DND-41 (cell line): ENCODE measurements around the gene AHNAK2.

Experiments
- ATAC-seq: fragments of 200-7000 bp; cut with Tn5 transposase; 3 replicates; pipeline ENCODE4 v1.9.1; 2021; ENCODE audit warnings: low read depth; ENCODE audit not compliant: insufficient read depth
- DNase-seq: peaks from one replicate; pipeline ENCODE4 v3.0.0-alpha.2; 2020
- H2AFZ ChIP-seq: 2 replicates; pipeline ENCODE4 v1.6.0; 2012; ENCODE audit warnings: low read depth, low read length
- H3K27ac ChIP-seq: 2 replicates; pipeline ENCODE4 v1.5.1; 2012; ENCODE audit warnings: low read length, inconsistent platforms
- H3K27me3 ChIP-seq: fragments of 200-600 bp; sonication (generic); 2 replicates; pipeline ENCODE4 v1.6.0; 2012; ENCODE audit warnings: low read length, mild to moderate bottlenecking, inconsistent platforms; ENCODE audit not compliant: insufficient read depth, poor library complexity
- H3K36me3 ChIP-seq: 2 replicates; pipeline ENCODE4 v1.5.1; 2012; ENCODE audit warnings: low read length, inconsistent platforms; ENCODE audit not compliant: insufficient read depth
- H3K4me1 ChIP-seq: 2 replicates; pipeline ENCODE4 v1.5.1; 2012; ENCODE audit warnings: mild to moderate bottlenecking, low read length; ENCODE audit not compliant: insufficient read depth
- H3K4me2 ChIP-seq: 2 replicates; pipeline ENCODE4 v1.6.0; 2012; ENCODE audit warnings: mild to moderate bottlenecking, moderate library complexity, low read length, inconsistent platforms; ENCODE audit not compliant: insufficient read depth
- H3K4me3 ChIP-seq, 2 experiments: fragments of 200-600 bp in 1 of 2; shearing (Covaris generic) in 1 of 2; 2 replicates each; pipeline ENCODE4 v1.5.1; 2012 to 2016; ENCODE audit warnings: inconsistent platforms in 2 of 2, low read length in 2 of 2, mild to moderate bottlenecking in 2 of 2, low read depth in 1 of 2, moderate library complexity in 1 of 2
- H3K79me2 ChIP-seq: 2 replicates; pipeline ENCODE4 v1.6.0; 2012; ENCODE audit warnings: low read length, inconsistent platforms; ENCODE audit not compliant: insufficient read depth
- H3K9ac ChIP-seq: 2 replicates; pipeline ENCODE4 v1.6.0; 2012; ENCODE audit warnings: low read depth, mild to moderate bottlenecking, inconsistent platforms, low read length, moderate library complexity
- H3K9me3 ChIP-seq: 2 replicates; pipeline ENCODE4 v1.5.1; 2012; ENCODE audit warnings: low read length, moderate library complexity, mild to moderate bottlenecking, inconsistent platforms; ENCODE audit not compliant: insufficient read depth, severe bottlenecking
- H4K20me1 ChIP-seq: 2 replicates; pipeline ENCODE4 v1.6.0; 2012; ENCODE audit warnings: low read length; ENCODE audit not compliant: insufficient read depth
- EZH2 ChIP-seq: IDR thresholded peaks from 3 replicates; pipeline ENCODE4 v1.6.1; 2012; ENCODE audit warnings: borderline replicate concordance, low read depth, mild to moderate bottlenecking, moderate library complexity, low read length, inconsistent platforms; ENCODE audit not compliant: severe bottlenecking
- TF ChIP-seq, protein P1 (sequence below): IDR thresholded peaks from 2 replicates; pipeline ENCODE4 v1.5.1; 2012; ENCODE audit warnings: borderline replicate concordance, low read length, moderate library complexity, mild to moderate bottlenecking; ENCODE audit not compliant: poor library complexity, severe bottlenecking; ENCODE audit errors: extremely low read depth

The AHNAK2 gene

DNA sequence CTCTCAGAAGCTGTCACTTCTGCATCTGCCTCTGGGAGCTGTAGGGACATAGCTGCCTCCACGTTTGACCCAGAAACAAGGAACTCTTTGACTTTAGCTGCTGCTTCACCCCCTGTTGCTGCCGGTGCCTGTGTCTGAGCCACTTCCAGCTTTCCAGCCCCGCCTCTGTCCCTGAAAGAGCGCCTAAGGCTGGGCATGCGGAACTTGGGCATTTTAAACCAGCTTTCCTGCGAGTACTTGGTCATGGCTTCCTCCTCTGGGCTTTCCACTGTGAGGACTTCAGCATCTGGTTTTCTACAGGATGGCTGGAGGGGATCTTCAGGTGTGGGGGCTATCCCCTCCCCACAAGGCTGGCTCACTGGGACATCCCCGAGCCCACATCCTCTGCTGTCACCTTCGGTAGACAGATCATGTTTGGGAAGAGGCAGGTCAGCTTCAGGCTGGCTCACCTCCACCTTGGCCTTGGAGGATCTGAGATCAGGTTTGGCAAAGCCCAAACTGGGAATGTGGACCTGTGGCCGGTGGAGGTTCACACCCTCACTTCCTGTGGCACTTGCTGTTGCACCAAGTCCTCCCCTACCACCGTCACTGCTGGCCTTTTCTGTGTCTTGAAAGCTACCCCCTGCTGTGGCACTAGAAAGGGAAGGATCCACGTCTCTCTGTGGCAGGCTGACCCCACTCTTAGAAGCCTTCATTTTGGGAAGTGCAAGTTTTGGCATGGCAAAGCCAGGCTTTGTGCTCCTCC, 38.3 kb downstream of the AHNAK2 start:
- H4K20me1 ChIP-seq: no peaks in the 10 kb centered on the region
- no peak overlapping the region for H3K4me2 ChIP-seq
- peaks cover 26% of the 10 kb centered on the region for H3K27me3 ChIP-seq
- H3K36me3 ChIP-seq: no peaks in the 10 kb centered on the region
- H3K4me1 ChIP-seq: no peaks in the 10 kb centered on the region
- no peaks in the 10 kb centered on the region for H3K9me3 ChIP-seq
- H3K4me3 ChIP-seq: no peak overlapping the region
- no peaks in the 10 kb centered on the region for H3K79me2 ChIP-seq
- ATAC-seq (no peak), DNase-seq (no peak)
- H2AFZ ChIP-seq: no peak overlapping the region
- H3K9ac ChIP-seq: no peak overlapping the region
- H3K27ac ChIP-seq: no peak overlapping the region
- TF ChIP-seq, protein P1, sequence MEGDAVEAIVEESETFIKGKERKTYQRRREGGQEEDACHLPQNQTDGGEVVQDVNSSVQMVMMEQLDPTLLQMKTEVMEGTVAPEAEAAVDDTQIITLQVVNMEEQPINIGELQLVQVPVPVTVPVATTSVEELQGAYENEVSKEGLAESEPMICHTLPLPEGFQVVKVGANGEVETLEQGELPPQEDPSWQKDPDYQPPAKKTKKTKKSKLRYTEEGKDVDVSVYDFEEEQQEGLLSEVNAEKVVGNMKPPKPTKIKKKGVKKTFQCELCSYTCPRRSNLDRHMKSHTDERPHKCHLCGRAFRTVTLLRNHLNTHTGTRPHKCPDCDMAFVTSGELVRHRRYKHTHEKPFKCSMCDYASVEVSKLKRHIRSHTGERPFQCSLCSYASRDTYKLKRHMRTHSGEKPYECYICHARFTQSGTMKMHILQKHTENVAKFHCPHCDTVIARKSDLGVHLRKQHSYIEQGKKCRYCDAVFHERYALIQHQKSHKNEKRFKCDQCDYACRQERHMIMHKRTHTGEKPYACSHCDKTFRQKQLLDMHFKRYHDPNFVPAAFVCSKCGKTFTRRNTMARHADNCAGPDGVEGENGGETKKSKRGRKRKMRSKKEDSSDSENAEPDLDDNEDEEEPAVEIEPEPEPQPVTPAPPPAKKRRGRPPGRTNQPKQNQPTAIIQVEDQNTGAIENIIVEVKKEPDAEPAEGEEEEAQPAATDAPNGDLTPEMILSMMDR: no peak
- TF ChIP-seq EZH2: no peak

DNA sequence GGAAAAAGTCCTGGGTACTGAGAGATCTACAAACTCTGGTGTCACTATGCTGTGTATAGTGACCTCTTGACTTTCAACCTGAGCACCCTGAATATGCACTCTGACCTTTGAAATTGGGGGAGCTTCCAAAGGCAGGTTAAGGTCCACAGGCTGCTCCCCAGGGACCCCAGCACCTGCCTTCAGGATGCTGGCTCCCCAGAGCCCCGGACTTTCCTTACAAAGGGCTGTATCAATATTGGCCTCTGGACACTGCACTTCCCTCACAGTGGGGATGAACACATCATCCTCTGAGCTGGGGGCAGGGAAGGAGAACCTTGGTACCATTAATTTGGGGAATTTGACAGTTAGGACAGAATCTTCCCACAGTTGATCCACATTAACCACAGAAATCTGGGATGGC, 39.2 kb downstream of the AHNAK2 start:
- Histone ChIP-seq H3K79me2 (no peaks in the 10 kb centered on the region), H3K4me2 (no peak overlapping the region), H3K27me3 (peaks cover 35% of the 10 kb centered on the region), H3K36me3 (no peaks in the 10 kb centered on the region), H3K27ac (no peak overlapping the region), H3K4me3 (no peak overlapping the region), H3K9me3 (no peaks in the 10 kb centered on the region), H4K20me1 (no peaks in the 10 kb centered on the region), H3K9ac (no peak overlapping the region), H2AFZ (no peak overlapping the region), H3K4me1 (0 out of 2 replicates have a peak, but pooled peaks cover 3% of the 10 kb centered on the region)
- TF ChIP-seq, protein P1: no peak
- no peak for TF ChIP-seq EZH2
- DNase-seq (no peak), ATAC-seq (no peak)

DNA sequence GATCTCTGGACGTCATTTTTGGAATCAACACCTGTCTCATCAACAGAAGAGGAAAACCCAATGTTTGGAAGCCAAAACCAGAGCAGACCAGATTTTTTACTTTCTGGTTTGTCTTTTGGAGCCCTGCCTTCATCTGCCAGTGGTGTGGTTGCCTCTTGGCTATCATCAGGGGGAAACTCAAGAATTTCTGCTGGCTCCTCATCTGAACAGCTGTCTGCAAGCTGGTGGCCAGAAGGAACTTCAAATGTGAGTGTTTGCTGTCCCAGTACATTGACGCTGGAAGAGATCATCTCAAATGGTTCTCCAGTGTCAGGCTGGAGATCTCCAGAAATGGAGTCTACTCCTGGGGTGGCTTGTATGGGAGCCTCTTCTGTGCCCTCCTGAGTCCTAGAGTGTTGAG, 39.7 kb downstream of the AHNAK2 start:
- no peaks in the 10 kb centered on the region for H3K36me3 ChIP-seq
- H3K4me1 ChIP-seq: 0 out of 2 replicates have a peak, but pooled peaks cover 3% of the 10 kb centered on the region
- H3K27me3 ChIP-seq: peaks cover 35% of the 10 kb centered on the region
- H3K4me3 ChIP-seq: no peak overlapping the region
- DNase-seq (no peak), ATAC-seq (no peak)
- H2AFZ ChIP-seq: no peak overlapping the region
- no peaks in the 10 kb centered on the region for H3K79me2 ChIP-seq
- TF ChIP-seq, protein P1: no peak
- TF ChIP-seq EZH2: no peak
- no peak overlapping the region for H3K27ac ChIP-seq
- no peak overlapping the region for H3K4me2 ChIP-seq
- no peaks in the 10 kb centered on the region for H4K20me1 ChIP-seq
- H3K9me3 ChIP-seq: no peaks in the 10 kb centered on the region
- no peak overlapping the region for H3K9ac ChIP-seq
